ACC112 (cell line): ENCODE measurements around the gene KIF1C.

ENCODE experiments used
- H2AFZ ChIP-seq: fragments of 200-600 bp; sonication (generic); one replicate; pipeline ENCODE4 v1.6.0; 2017; ENCODE audit warnings: antibody characterized with exemption, low read length; ENCODE audit not compliant: unreplicated experiment
- H3K27ac ChIP-seq: fragments of 200-600 bp; sonication (generic); 2 replicates; pipeline ENCODE4 v1.5.1; 2014; ENCODE audit warnings: low read depth, mild to moderate bottlenecking, antibody characterized with exemption, low read length, moderate library complexity
- H3K27me3 ChIP-seq: fragments of 200-600 bp; sonication (generic); 2 replicates; pipeline ENCODE4 v1.6.1; 2014; ENCODE audit warnings: mild to moderate bottlenecking, antibody characterized with exemption, low read length, moderate library complexity, mixed read lengths; ENCODE audit not compliant: insufficient read depth
- H3K36me3 ChIP-seq: fragments of 200-600 bp; sonication (generic); 2 replicates; pipeline ENCODE4 v1.6.1; 2016; ENCODE audit warnings: mild to moderate bottlenecking, antibody characterized with exemption, low read length, moderate library complexity, mixed read lengths; ENCODE audit not compliant: insufficient read depth
- H3K4me1 ChIP-seq: fragments of 200-600 bp; sonication (generic); one replicate; pipeline ENCODE4 v1.6.1; 2016; ENCODE audit warnings: low read length, mixed read lengths; ENCODE audit not compliant: insufficient read depth, unreplicated experiment, control insufficient read depth
- H3K4me3 ChIP-seq: fragments of 200-600 bp; sonication (generic); 2 replicates; pipeline ENCODE4 v1.5.1; 2014; ENCODE audit warnings: mild to moderate bottlenecking, low read depth, low read length
- H3K79me2 ChIP-seq: fragments of 200-600 bp; sonication (generic); one replicate; pipeline ENCODE4 v1.6.0; 2016; ENCODE audit warnings: low read length; ENCODE audit not compliant: control insufficient read depth, unreplicated experiment, insufficient read depth

The KIF1C gene

GRCh38 chr17:5031365-5032082 lies 33.8 kb downstream of the KIF1C start:
- Histone ChIP-seq H3K79me2 (no peaks in the 10 kb centered on the region), H2AFZ (peak overlapping the region; percentile 76), H3K4me3 (peak overlapping the region; percentile 71), H3K27ac (no peak overlapping the region), H3K36me3 (no peaks in the 10 kb centered on the region), H3K4me1 (no peaks in the 10 kb centered on the region), H3K27me3 (no peaks in the 10 kb centered on the region)

GRCh38 chr17:5032865-5033264 lies 35.1 kb downstream of the KIF1C start:
- H3K27ac ChIP-seq, result no peak overlapping the region
- no peaks in the 10 kb centered on the region for H3K79me2 ChIP-seq
- no peak overlapping the region for H3K4me3 ChIP-seq
- H2AFZ ChIP-seq, result no peak overlapping the region
- no peaks in the 10 kb centered on the region for H3K36me3 ChIP-seq
- H3K4me1 ChIP-seq, result no peaks in the 10 kb centered on the region
- H3K27me3 ChIP-seq, result no peaks in the 10 kb centered on the region

- no peak overlapping the region for H3K27ac ChIP-seq
- no peaks in the 10 kb centered on the region for H3K79me2 ChIP-seq
- no peaks in the 10 kb centered on the region for H3K27me3 ChIP-seq
- no peaks in the 10 kb centered on the region for H3K4me1 ChIP-seq
- no peak overlapping the region for H2AFZ ChIP-seq
- no peaks in the 10 kb centered on the region for H3K36me3 ChIP-seq
- H3K4me3 ChIP-seq, result no peak overlapping the region
Observed at GRCh38 chr17:5033352-5034015, 35.7 kb downstream of the KIF1C start.

GRCh38 chr17:5034063-5034462 lies 36.3 kb downstream of the KIF1C start:
- H3K79me2 ChIP-seq, result no peaks in the 10 kb centered on the region
- no peak overlapping the region for H2AFZ ChIP-seq
- H3K27ac ChIP-seq, result no peak overlapping the region
- no peak overlapping the region for H3K4me3 ChIP-seq
- H3K36me3 ChIP-seq, result no peaks in the 10 kb centered on the region
- H3K27me3 ChIP-seq, result no peaks in the 10 kb centered on the region
- H3K4me1 ChIP-seq, result no peaks in the 10 kb centered on the region

DNA sequence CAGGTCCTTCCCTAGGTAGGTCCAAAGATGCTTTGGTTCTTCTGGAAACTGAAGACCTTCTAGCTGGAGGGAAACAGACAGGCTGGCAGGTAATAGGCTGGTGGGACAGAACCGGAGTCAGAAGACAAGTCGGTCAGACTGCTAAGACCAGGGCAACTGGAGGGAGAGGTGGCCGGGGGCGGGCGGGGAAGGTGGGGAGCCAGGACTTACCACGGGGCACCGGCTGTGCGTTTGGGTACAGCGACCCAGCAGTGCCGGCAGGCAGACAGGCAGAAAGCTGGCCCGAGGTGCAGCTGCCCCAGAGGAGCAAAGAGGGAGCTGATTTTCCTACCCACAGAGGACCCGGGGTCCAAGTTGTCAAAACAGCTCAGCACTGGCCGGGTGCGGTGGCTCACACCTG lies 36.9 kb downstream of the KIF1C start:
- Histone ChIP-seq H3K4me3 (no peak overlapping the region), H3K79me2 (no peaks in the 10 kb centered on the region), H2AFZ (no peak overlapping the region), H3K27ac (no peak overlapping the region), H3K27me3 (no peaks in the 10 kb centered on the region), H3K36me3 (no peaks in the 10 kb centered on the region), H3K4me1 (no peaks in the 10 kb centered on the region)

DNA sequence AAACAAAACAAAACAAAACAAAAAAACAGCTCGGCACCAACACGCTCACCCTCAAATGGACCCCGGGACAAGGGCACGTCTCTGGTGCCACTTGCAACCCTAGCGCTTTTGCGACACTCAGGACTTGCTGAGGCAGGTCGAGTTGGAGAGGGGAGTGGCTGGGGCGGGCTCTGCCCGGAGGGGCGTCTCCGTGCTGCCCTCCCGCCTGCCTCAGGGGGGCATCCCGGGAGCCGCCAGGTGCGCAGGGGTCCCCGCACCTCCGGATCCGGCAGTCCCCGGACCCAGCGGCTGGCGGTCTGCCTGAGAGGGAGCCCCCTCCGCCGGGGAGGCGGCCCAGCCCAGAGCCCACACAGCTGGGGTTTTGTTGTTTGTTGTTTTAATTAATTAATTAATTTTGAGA lies 37.6 kb downstream of the KIF1C start, which contains the start of gene SLC52A1:
Gene SLC52A1 (minus strand): TSS at position 112 of the 400 bp plus-strand sequence. CDS start 820 bp downstream, outside the sequence.
- Histone ChIP-seq H2AFZ (no peak within 1 kb of the TSS), H3K79me2 (no peaks in the 10 kb centered on the region), H3K4me1 (no peaks in the 10 kb centered on the region), H3K4me3 (peak within 1 kb of the TSS; percentile 71), H3K27me3 (no peaks in the 10 kb centered on the region), H3K27ac (no peak within 1 kb of the TSS), H3K36me3 (no peaks in the 10 kb centered on the region)

DNA sequence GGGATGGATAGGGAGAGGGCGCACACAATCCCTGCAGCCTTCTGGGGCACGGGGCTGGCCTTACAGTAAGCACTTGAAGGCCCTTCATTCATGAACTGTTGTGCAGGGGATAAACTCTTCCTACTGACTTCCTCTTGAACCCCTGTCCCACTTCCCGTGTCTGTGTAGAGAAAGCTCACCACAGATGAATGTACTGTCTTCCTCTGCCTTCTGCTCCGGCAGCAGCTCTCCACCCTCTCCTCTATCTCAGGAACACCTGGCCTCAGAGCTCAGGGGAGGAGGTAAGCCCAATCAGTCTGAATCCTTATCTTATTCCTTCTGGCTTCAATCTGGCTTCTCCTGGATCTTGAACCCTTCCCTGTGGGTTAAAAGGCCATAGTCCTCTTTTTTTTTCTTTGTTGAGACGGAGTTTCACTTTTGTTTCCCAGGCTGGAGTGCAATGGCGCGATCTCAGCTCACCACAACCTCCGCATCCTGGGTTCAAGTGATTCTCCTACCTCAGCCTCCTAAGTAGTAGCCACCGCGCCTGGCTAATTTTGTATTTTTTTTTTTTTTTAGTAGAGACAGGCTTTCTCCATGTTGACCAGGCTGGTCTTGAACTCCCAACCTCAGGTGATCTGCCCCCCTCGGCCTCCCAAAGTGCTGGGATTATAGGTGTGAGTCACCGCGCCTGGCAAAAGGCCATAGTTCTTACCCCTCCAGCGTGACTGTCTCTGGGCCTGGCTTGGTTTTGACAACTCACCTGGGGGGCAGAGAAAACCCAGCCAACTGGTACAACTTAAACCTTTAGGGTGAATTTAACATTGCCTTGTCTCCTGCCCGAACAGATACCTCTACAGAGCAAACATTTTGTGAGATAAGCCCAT lies 44.6 kb downstream of the KIF1C start:
- H3K27me3 ChIP-seq, result no peaks in the 10 kb centered on the region
- no peaks in the 10 kb centered on the region for H3K4me1 ChIP-seq
- no peak overlapping the region for H3K27ac ChIP-seq
- no peak overlapping the region for H2AFZ ChIP-seq
- H3K79me2 ChIP-seq, result no peaks in the 10 kb centered on the region
- H3K36me3 ChIP-seq, result no peaks in the 10 kb centered on the region
- H3K4me3 ChIP-seq, result no peak overlapping the region

- no peak overlapping the region for H3K27ac ChIP-seq
Observed at GRCh38 chr17:5043524-5043923, 45.8 kb downstream of the KIF1C start.

DNA sequence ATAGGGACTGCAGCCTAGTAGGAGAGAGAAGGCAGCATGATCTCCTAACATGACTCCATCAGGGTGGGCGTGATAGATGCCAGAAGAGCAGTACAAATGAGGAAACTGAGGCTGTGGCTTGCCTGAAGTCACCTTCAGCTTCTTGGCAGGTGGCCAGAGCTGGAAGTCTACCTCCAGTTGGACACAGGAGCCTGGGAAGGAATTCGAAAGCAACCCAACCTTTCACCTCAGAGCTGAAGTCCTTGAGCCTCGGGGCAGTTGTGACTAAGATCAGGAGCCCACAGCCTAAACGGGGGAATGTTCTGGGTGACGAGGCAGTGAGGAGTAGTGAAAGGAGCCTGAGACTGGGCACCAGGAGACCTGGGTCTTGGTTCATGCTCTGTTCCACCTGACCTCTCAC lies 46.9 kb downstream of the KIF1C start:
- no peaks in the 10 kb centered on the region for H3K4me1 ChIP-seq
- H3K27me3 ChIP-seq, result no peaks in the 10 kb centered on the region

More at GRCh38 chr17:5043524-5043923, 45.8 kb downstream of the KIF1C start:
- Histone ChIP-seq H3K36me3 (no peaks in the 10 kb centered on the region), H3K4me1 (no peaks in the 10 kb centered on the region), H3K79me2 (no peaks in the 10 kb centered on the region), H3K27me3 (no peaks in the 10 kb centered on the region), H3K4me3 (no peak overlapping the region), H2AFZ (no peak overlapping the region)

DNA sequence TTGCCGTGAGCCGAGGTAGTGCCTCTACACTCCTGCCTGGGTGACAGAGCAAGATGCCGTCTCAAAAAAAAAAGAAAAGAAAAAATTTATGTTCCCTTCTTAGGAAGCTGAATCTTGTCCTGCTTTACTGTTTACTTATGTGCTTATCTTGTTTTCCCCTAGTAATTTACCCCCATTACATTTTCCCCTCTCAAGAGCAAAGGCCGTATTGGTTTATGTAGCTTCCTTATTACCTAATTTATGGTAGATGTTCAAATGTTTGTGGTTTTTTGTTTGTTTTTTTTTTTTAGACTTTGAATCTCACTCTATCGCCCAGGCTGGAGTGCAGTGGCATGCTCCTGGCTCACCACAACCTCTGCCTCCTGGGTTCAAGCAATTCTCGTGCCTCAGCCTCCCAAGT lies 47.7 kb downstream of the KIF1C start:
- no peak overlapping the region for H2AFZ ChIP-seq
- no peaks in the 10 kb centered on the region for H3K27me3 ChIP-seq
- H3K4me1 ChIP-seq, result no peaks in the 10 kb centered on the region
- no peak overlapping the region for H3K27ac ChIP-seq
- H3K36me3 ChIP-seq, result no peaks in the 10 kb centered on the region
- no peak overlapping the region for H3K4me3 ChIP-seq
- H3K79me2 ChIP-seq, result no peaks in the 10 kb centered on the region

More for the DNA sequence above, 46.9 kb downstream of the KIF1C start:
- Histone ChIP-seq H3K36me3 (no peaks in the 10 kb centered on the region), H3K27ac (no peak overlapping the region), H3K79me2 (no peaks in the 10 kb centered on the region), H3K4me3 (no peak overlapping the region), H2AFZ (no peak overlapping the region)
